ENCODE results near the gene ISLR2. TPM values are rescaled to one million over a fixed set of nuclear protein-coding genes. Genes with fewer than 3 reads are reported as not detected.

Gene ISLR2
- total RNA-seq, 6 donors from 2014 or later = under 0.01 to 2.5 (median 1.3) TPM; not detected in 3

GRCh38 chr15:74176262-74177214 is 46.2 kb downstream of the ISLR2 start:
- Histone ChIP-seq H3K27ac (no peak overlapping the region), H3K36me3 (no peaks in the 10 kb centered on the region), H3K4me3 (no peak overlapping the region), H3K9me3 (no peaks in the 10 kb centered on the region), H3K4me1 (peaks cover 23 to 41% (median 24%) of the 10 kb centered on the region in 4 donors), H3K27me3 (no peaks in the 10 kb centered on the region)
- ATAC-seq (ENCODE audit: low FRiP score in 2 of 2) (no peak), DNase-seq (no peak)
- TF ChIP-seq EP300 (IDR thresholded peaks at IDR 0.05) (no peak), POLR2AphosphoS5 (IDR thresholded peaks at IDR 0.05) (no peak), POLR2A (IDR thresholded peaks at IDR 0.05) (no peak), CTCF (IDR thresholded peaks at IDR 0.05) (no peak)
- 79% methylated on average over 7 to 10 of the region's 10 CpGs for WGBS, 2 donors

GRCh38 chr15:74178326-74179100 is 48.1 kb downstream of the ISLR2 start:
- ATAC-seq (ENCODE audit: low FRiP score in 2 of 2) (no peak), DNase-seq (no peak)
- peaks cover 17 to 30% (median 22%) of the 10 kb centered on the region in 4 donors for H3K4me1 ChIP-seq
- H3K27ac ChIP-seq = peak overlapping the region in 3 of 4 donors; percentile 38 to 54 (median 48)
- no peaks in the 10 kb centered on the region for H3K27me3 ChIP-seq
- H3K4me3 ChIP-seq = no peak overlapping the region
- H3K36me3 ChIP-seq = no peaks in the 10 kb centered on the region
- H3K9me3 ChIP-seq = no peaks in the 10 kb centered on the region
- TF ChIP-seq POLR2AphosphoS5 (IDR thresholded peaks at IDR 0.05) = no peak
- no peak for TF ChIP-seq EP300 (IDR thresholded peaks at IDR 0.05)
- no peak for TF ChIP-seq POLR2A (IDR thresholded peaks at IDR 0.05)
- no peak for TF ChIP-seq CTCF (IDR thresholded peaks at IDR 0.05)
- WGBS, 2 donors = 80 to 85% methylated on average over 7 of the region's 7 CpGs

- TF ChIP-seq CTCF (IDR thresholded peaks at IDR 0.05) (no peak), POLR2AphosphoS5 (IDR thresholded peaks at IDR 0.05) (no peak), EP300 (IDR thresholded peaks at IDR 0.05) (no peak), POLR2A (IDR thresholded peaks at IDR 0.05) (no peak)
- WGBS, 2 donors = 58 to 83% methylated on average over 5 to 13 of the region's 13 CpGs
- no peak overlapping the region for H3K4me3 ChIP-seq
- peak; percentile 46 to 63 for DNase-seq
- ATAC-seq (ENCODE audit: low FRiP score in 2 of 2) = peak; percentile 64 to 72
- no peaks in the 10 kb centered on the region for H3K9me3 ChIP-seq
- no peaks in the 10 kb centered on the region for H3K27me3 ChIP-seq
- H3K4me1 ChIP-seq = peaks cover 17 to 29% (median 22%) of the 10 kb centered on the region in 4 donors
- peak overlapping the region in 3 of 4 donors; percentile 38 to 58 (median 48) for H3K27ac ChIP-seq
- no peaks in the 10 kb centered on the region for H3K36me3 ChIP-seq
Measured at GRCh38 chr15:74179101-74179841, 48.9 kb downstream of the ISLR2 start.

GRCh38 chr15:74179983-74180880 is 49.8 kb downstream of the ISLR2 start:
- H3K27ac ChIP-seq = peak overlapping the region in 2 of 4 donors; percentile 48 to 58
- H3K27me3 ChIP-seq = no peaks in the 10 kb centered on the region
- no peak for TF ChIP-seq POLR2A (IDR thresholded peaks at IDR 0.05)
- no peak for TF ChIP-seq POLR2AphosphoS5 (IDR thresholded peaks at IDR 0.05)
- no peak for TF ChIP-seq EP300 (IDR thresholded peaks at IDR 0.05)
- no peak for TF ChIP-seq CTCF (IDR thresholded peaks at IDR 0.05)
- peaks cover 17 to 29% (median 22%) of the 10 kb centered on the region in 4 donors for H3K4me1 ChIP-seq
- H3K9me3 ChIP-seq = no peaks in the 10 kb centered on the region
- peak in 1 of 2 donors; percentile 60 for ATAC-seq (ENCODE audit: low FRiP score in 2 of 2)
- no peak overlapping the region for H3K4me3 ChIP-seq
- DNase-seq = peak in 1 of 2 donors; percentile 73
- WGBS, 2 donors = 58 to 68% methylated on average over 5 to 16 of the region's 17 CpGs
- no peaks in the 10 kb centered on the region for H3K36me3 ChIP-seq

Measured in upper lobe of left lung (tissue), 6 donors.